ENCODE results near the gene TBX18.

Gene TBX18

DNA sequence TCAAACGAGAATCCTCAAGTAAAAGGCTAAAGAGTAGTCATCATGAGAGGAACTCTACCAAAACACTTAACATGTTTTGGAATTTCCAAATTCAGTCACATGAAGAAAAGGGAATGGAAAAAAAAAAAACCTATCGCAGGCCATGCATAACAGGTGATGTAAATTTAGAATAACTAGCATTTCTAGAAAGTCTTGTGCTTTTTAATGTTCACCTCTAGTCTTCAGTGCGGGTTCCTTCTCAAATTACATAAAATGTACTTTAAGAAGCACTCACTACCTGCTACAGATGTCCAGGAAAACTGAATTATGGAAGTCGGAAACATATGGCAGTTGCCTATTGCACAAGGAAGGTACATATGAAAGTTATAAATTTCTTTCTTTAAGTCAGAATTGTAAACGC is 6.1 kb upstream of the TBX18 start:
- TF ChIP-seq, protein P1, sequence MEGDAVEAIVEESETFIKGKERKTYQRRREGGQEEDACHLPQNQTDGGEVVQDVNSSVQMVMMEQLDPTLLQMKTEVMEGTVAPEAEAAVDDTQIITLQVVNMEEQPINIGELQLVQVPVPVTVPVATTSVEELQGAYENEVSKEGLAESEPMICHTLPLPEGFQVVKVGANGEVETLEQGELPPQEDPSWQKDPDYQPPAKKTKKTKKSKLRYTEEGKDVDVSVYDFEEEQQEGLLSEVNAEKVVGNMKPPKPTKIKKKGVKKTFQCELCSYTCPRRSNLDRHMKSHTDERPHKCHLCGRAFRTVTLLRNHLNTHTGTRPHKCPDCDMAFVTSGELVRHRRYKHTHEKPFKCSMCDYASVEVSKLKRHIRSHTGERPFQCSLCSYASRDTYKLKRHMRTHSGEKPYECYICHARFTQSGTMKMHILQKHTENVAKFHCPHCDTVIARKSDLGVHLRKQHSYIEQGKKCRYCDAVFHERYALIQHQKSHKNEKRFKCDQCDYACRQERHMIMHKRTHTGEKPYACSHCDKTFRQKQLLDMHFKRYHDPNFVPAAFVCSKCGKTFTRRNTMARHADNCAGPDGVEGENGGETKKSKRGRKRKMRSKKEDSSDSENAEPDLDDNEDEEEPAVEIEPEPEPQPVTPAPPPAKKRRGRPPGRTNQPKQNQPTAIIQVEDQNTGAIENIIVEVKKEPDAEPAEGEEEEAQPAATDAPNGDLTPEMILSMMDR (conservative IDR thresholded peaks at IDR 0.05; ENCODE audit: control insufficient read depth, insufficient read depth, low read depth, low read length) = no peak
- no peak overlapping the region for H3K4me3 ChIP-seq (ENCODE audit: control insufficient read depth, low read depth, low read length)
- DNase-seq (ENCODE audit: low read depth) = no peak

DNA sequence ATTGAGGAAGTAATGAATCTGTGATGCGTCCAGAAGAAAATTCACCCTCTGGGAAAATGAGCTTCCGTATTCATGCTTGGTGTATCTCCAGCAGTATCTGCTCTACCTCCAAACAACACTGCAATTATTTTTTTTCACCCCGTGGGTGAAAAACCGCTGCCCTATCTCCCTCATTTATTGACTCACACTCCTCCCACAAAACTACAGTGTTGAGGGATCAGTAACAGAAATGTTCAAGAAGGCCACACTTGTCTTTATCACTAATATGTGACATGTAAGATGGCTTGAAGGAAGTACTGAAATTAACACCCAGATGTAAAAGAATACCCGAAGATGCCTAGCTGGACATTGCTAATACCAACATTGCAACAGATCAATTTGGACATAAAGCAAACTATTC is 4.9 kb upstream of the TBX18 start:
- H3K4me3 ChIP-seq (ENCODE audit: control insufficient read depth, low read depth, low read length) = no peak overlapping the region
- TF ChIP-seq, protein P1 (conservative IDR thresholded peaks at IDR 0.05; ENCODE audit: control insufficient read depth, insufficient read depth, low read depth, low read length) = no peak
- no peak for DNase-seq (ENCODE audit: low read depth)

DNA sequence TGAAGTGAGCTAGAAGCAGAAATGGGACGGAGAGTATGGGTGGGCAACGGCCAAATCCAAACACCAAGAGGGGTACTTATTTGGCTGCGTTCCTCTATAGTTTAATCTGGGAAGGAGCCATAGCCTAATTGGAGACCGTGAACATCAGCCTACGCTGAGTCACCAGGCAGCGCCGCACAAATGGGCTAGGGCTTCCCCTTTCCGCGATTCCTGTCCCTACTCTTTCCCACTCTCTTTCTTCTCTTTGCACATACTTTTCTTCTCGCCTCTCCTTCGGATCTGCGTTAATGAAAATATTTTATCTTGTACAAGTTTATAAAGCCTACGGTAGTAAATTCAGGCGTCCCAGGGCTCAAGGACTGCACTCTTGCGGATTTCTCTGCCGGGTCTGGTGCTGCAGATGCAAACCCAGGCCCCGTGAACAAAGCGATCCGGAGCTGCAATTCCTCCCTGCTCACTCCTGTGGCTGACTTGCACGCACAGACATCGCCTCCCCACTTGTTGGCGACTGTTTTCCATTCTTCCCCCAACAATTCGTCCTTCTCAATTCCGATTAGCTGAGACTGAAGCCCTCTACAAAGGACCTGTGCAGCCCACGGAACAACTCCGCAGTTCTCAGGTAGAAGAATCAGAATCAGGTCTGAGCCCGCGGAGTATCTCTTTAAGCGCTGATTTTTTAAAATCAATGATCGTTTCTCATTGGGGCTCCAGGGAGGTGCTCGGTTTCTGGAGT is 4.2 kb upstream of the TBX18 start:
- TF ChIP-seq, protein P1 (conservative IDR thresholded peaks at IDR 0.05; ENCODE audit: control insufficient read depth, insufficient read depth, low read depth, low read length) = no peak
- no peak for DNase-seq (ENCODE audit: low read depth)
- H3K4me3 ChIP-seq (ENCODE audit: control insufficient read depth, low read depth, low read length) = peak overlapping the region; percentile 16

DNA sequence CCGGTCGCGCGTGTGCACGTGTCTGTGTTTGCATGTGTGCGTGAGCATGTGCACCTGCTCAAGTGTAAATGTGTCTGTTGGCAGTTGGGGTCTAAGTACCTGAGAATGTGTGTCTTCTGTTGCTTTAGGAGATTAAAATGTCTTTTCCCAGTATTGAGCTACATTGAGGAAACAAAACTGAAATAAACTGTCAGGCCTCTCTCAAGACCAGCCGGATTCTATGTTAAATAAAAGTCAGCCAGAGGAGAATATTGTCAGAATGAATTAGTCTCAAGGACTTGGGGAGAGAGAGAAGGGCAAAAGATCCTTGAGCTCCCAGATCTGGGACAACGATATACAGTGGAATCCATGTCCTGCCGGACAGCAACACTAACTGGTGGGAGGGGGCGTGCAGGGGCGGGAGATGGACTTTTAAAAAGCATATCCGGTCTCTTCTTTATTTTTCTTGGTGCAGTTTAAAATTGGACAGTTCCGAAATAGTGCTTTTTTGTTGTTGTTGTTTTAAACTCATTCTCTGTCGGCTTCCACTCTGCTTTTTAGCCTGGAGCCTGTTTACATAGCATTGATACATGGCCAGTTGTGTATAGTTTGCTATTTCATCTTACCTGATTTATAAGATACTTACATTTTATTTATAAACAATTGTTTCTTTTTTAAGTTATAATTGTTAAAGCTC is 3.3 kb upstream of the TBX18 start:
- TF ChIP-seq, protein P1 (conservative IDR thresholded peaks at IDR 0.05; ENCODE audit: control insufficient read depth, insufficient read depth, low read depth, low read length) = no peak

DNA sequence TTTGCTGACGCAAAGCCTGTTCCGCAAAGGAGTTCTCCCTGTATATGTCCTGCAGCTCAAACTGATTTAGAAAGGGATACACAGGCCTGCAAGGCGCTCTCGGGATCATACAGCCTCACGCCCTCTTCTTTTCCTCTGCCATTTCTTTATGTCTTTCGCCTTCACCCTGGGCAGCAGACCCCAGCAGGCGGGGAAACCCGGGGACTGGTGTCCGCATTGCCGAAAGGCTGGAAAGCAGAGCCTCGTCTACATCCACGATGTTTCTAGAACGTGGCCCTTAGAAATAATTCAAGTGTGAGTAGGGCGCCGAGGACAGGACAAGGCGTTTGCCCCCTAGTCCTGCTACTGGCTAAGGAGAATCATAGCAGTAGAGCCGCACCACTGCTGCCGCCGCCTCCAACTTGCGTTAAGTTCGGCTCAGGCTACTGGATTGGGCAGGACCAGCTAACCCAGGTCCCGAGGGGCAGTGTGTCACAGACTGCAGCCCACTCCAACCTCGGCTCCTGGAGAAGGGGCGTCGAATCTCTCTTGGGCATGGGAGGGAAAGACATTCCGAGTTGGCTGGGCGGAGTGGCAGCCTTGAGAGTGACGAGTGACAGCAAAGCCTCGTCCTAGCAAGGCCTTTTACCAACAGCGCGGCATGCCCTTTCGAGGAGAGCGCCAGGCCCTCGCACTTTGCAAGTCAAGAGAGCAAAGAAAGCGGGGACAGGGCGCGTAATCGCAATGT is 2.6 kb upstream of the TBX18 start:
- TF ChIP-seq, protein P1 (conservative IDR thresholded peaks at IDR 0.05; ENCODE audit: control insufficient read depth, insufficient read depth, low read depth, low read length) = no peak
- no peak for DNase-seq (ENCODE audit: low read depth)
- H3K4me3 ChIP-seq (ENCODE audit: control insufficient read depth, low read depth, low read length) = no peak overlapping the region

More for the DNA sequence above, 3.3 kb upstream of the TBX18 start:
- no peak overlapping the region for H3K4me3 ChIP-seq (ENCODE audit: control insufficient read depth, low read depth, low read length)
- no peak for DNase-seq (ENCODE audit: low read depth)

DNA sequence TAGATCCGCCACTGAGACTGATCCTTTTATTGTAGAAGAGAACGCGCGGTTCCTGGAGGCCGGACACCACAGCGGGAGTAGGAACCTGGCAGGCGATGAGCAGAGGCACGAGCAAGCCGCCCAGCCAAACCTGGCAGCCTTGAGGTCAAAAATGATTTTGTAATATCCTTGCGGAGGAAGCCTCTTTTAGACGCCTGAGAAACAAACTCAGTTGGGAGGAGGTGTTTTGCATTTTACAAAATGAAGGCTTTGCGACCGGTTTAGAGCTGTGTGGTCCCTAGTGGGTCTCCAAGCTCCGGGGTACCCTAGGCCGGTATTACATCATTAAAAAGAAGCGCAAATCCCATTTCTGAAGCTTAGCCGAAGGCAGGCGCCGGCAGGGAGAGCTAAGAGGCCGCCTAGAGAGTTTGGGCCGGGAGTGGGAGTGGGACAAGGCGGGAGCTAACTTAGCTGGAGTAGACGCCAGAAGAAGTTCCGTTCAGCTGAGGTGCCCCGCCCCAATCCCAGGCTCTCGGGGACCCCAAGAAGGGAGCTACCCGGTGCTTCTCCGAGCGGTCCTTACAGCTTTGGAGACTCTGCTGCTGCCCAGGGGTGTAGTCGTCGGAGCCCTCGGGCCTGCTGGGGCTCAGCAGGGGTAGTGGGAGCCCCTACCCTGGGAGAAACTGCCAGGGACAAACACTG is 1.9 kb upstream of the TBX18 start:
- no peak overlapping the region for H3K4me3 ChIP-seq (ENCODE audit: control insufficient read depth, low read depth, low read length)
- no peak for DNase-seq (ENCODE audit: low read depth)
- TF ChIP-seq, protein P1 (conservative IDR thresholded peaks at IDR 0.05; ENCODE audit: control insufficient read depth, insufficient read depth, low read depth, low read length) = no peak
